Astrocyte of the cerebellum (primary cell): ENCODE results near the gene ITGA1.

Source experiments
- DNase-seq: peaks from one replicate; pipeline ENCODE4 v3.0.0-alpha.2; 2011; ENCODE audit warnings: low read depth
- H3K4me3 ChIP-seq: 2 replicates; pipeline ENCODE4 v1.5.1; 2011; ENCODE audit warnings: mild to moderate bottlenecking, low read depth, low read length, moderate library complexity
- CTCF ChIP-seq: IDR thresholded peaks from 2 replicates; pipeline ENCODE4 v1.5.1; 2012; ENCODE audit warnings: low read length, low read depth, moderate library complexity, mild to moderate bottlenecking; ENCODE audit errors: missing control alignments
- in situ Hi-C: cut with HindIII; loops from 2 replicates; pipeline ENCODE4 v1.10.0; 2017; ENCODE audit warnings: low sequenced_read_pairs

ITGA1 gene

DNA sequence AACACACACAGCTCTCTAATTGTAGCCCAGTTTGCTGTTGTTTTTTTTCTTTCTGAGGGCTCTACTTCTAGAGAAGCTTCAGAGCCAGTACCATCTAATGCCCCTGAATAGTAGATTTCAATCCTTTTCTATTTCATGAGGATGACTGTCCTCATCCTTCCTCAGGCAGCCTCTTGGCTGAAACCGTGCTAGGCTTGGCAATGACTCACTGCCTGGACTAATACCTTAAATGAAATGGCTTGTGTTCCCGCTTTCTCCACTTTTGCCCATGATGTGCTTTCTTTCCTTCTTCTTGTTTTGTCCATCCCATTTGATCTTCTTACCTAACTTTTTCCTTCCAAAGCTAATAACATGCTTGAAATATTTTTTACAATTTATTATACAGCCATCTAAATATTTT, 80.1 kb downstream of the ITGA1 start:
- H3K4me3 ChIP-seq = no peak overlapping the region
- in situ Hi-C loops = no loop called here
- no peak for DNase-seq
- no peak for TF ChIP-seq CTCF

DNA sequence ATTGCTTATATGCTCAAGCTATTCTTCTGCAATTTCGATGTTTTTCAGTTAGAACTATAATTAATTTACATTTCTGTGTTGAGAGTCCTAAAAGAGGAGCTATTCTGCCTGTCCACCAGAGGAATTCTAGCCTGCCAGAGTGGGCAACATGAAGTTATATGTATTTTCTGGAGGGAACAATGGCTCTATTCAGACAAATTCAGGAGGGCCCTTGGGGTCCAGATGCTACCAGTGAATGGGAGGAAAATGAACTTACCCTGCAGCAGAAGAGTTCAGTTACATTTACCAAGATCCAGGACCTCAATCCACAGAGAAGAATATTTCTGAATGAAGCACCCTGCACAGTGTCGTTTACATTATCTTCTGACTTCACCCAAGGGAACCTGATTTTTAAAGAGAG, 80.7 kb downstream of the ITGA1 start:
- no peak for TF ChIP-seq CTCF
- DNase-seq = no peak
- in situ Hi-C loops = no loop called here
- H3K4me3 ChIP-seq = no peak overlapping the region

- H3K4me3 ChIP-seq = no peak overlapping the region
- no peak for DNase-seq
- in situ Hi-C loops = no loop called here
- TF ChIP-seq CTCF = no peak
Measured at GRCh38 chr5:52869391-52869790, 81.7 kb downstream of the ITGA1 start.

- no peak for DNase-seq
- TF ChIP-seq CTCF = no peak
- no peak overlapping the region for H3K4me3 ChIP-seq
- in situ Hi-C loops = no loop called here
Measured at GRCh38 chr5:52870448-52870847, 82.7 kb downstream of the ITGA1 start.

DNA sequence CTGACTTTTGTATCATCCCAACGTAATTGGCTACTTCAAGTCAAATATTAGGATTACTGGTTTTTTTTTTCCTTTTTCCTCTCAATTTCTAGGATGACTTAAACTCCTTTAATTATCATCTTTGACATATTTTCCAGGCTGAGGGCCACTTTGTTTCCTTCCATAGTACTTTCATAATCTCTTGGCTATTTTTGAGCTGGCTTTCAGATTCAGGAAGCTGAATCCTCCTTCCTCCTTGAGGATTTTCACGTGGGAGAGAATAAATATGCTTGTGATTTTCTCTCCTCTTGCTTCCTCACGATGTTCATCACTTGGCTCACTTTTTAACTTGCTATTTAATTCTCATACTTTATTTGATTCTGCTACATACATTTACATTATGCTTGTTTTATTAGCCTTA, 88.1 kb downstream of the ITGA1 start:
- no peak for TF ChIP-seq CTCF
- DNase-seq = no peak

DNA sequence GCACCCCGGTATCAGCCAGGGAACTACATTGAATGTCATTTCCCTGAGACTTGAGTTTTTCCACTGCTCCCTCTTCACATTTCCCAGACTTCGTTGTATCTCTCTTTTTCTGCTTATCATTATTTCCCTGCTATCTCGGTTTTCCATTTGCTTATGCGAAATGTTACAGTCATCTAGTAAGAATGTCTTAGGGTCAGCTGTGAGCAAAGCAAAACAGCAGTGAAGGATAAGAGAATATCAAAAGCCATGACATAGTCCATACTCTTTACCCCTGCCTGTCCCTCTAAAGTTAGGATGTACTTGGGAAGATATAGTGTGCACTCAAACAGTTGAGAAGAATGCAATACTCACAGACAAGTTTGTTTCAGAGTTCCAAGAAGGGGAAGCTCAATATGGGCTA, 88.7 kb downstream of the ITGA1 start:
- in situ Hi-C loops = no loop called here

More for the DNA sequence above, 88.1 kb downstream of the ITGA1 start:
- in situ Hi-C loops = no loop called here
- H3K4me3 ChIP-seq = no peak overlapping the region

More for the DNA sequence above, 88.7 kb downstream of the ITGA1 start:
- DNase-seq = no peak
- TF ChIP-seq CTCF = no peak
- H3K4me3 ChIP-seq = no peak overlapping the region
